ENCODE measurements around the gene SNX12. TPM values are rescaled to one million over a fixed set of nuclear protein-coding genes. Genes with fewer than 3 reads are reported as not detected.

SNX12 gene
- polyA plus RNA-seq, 1 donor from 2014 or later = 71.2 TPM

- Histone ChIP-seq H3K27ac (ENCODE audit: low read length) (no peak overlapping the region), H3K4me3 (ENCODE audit: low read length) (peak overlapping the region; percentile 67), H4K20me1 (ENCODE audit: insufficient read depth) (no peaks in the 10 kb centered on the region), H3K9ac (ENCODE audit: low read length) (no peak overlapping the region), H3F3A (ENCODE audit: insufficient read depth, low read length, poor library complexity, severe bottlenecking) (no peaks in the 10 kb centered on the region), H3K4me2 (ENCODE audit: low read length) (peak overlapping the region; percentile 39), H3K79me2 (replicated peaks; ENCODE audit: insufficient read depth, low read length) (no peaks in the 10 kb centered on the region), H3K36me3 (ENCODE audit: insufficient read depth, low read length) (no peaks in the 10 kb centered on the region), H3K9me3 (ENCODE audit: low read length) (no peaks in the 10 kb centered on the region), H2AFZ (ENCODE audit: low read depth, low read length) (no peak overlapping the region), H3K9me2 (ENCODE audit: insufficient read depth, low read length) (no peaks in the 10 kb centered on the region), H3K27me3 (ENCODE audit: insufficient read depth, low read depth, low read length) (peaks cover 7% of the 10 kb centered on the region)
- TF ChIP-seq RAD21 (conservative IDR thresholded peaks at IDR 0.05) = no peak
- no peak for TF ChIP-seq MXI1 (conservative IDR thresholded peaks at IDR 0.05; ENCODE audit: poor library complexity, severe bottlenecking)
- no peak for TF ChIP-seq SMC3 (conservative IDR thresholded peaks at IDR 0.05; ENCODE audit: poor library complexity)
Measured at GRCh38 chrX:71095981-71096759, 28.0 kb upstream of the SNX12 start.

- peak within 1 kb of the TSS; percentile 39 for H3K4me2 ChIP-seq (ENCODE audit: low read length)
- H3K79me2 ChIP-seq (replicated peaks; ENCODE audit: insufficient read depth, low read length) = no peaks in the 10 kb centered on the region
- H2AFZ ChIP-seq (ENCODE audit: low read depth, low read length) = no peak within 1 kb of the TSS
- H3K9me2 ChIP-seq (ENCODE audit: insufficient read depth, low read length) = no peaks in the 10 kb centered on the region
- H3K9ac ChIP-seq (ENCODE audit: low read length) = no peak within 1 kb of the TSS
- peaks cover 7% of the 10 kb centered on the region for H3K27me3 ChIP-seq (ENCODE audit: insufficient read depth, low read depth, low read length)
- no peak within 1 kb of the TSS for H3K27ac ChIP-seq (ENCODE audit: low read length)
- H3K9me3 ChIP-seq (ENCODE audit: low read length) = no peaks in the 10 kb centered on the region
- peak; percentile 75 for TF ChIP-seq MXI1 (conservative IDR thresholded peaks at IDR 0.05; ENCODE audit: poor library complexity, severe bottlenecking)
- TF ChIP-seq CTCF (IDR thresholded peaks at IDR 0.05; ENCODE audit: poor library complexity, severe bottlenecking) = no peak
- no peaks in the 10 kb centered on the region for H4K20me1 ChIP-seq (ENCODE audit: insufficient read depth)
- peak within 1 kb of the TSS; percentile 67 for H3K4me3 ChIP-seq (ENCODE audit: low read length)
- H3K36me3 ChIP-seq (ENCODE audit: insufficient read depth, low read length) = no peaks in the 10 kb centered on the region
- no peaks in the 10 kb centered on the region for H3F3A ChIP-seq (ENCODE audit: insufficient read depth, low read length, poor library complexity, severe bottlenecking)
Measured at GRCh38 chrX:71095555-71095980, 27.4 kb upstream of the SNX12 start, which contains the start of gene FOXO4. TSS of gene FOXO4 (plus strand) at chrX:71095851. CDS start at chrX:71096529, 678 bp downstream.

- peak overlapping the region; percentile 67 for H3K4me3 ChIP-seq (ENCODE audit: low read length)
- peaks cover 7% of the 10 kb centered on the region for H3K27me3 ChIP-seq (ENCODE audit: insufficient read depth, low read depth, low read length)
- no peaks in the 10 kb centered on the region for H3F3A ChIP-seq (ENCODE audit: insufficient read depth, low read length, poor library complexity, severe bottlenecking)
- no peak overlapping the region for H2AFZ ChIP-seq (ENCODE audit: low read depth, low read length)
- H4K20me1 ChIP-seq (ENCODE audit: insufficient read depth) = no peaks in the 10 kb centered on the region
- H3K27ac ChIP-seq (ENCODE audit: low read length) = no peak overlapping the region
- H3K79me2 ChIP-seq (replicated peaks; ENCODE audit: insufficient read depth, low read length) = no peaks in the 10 kb centered on the region
- H3K9me2 ChIP-seq (ENCODE audit: insufficient read depth, low read length) = no peaks in the 10 kb centered on the region
- H3K9ac ChIP-seq (ENCODE audit: low read length) = no peak overlapping the region
- no peak for TF ChIP-seq REST (IDR thresholded peaks at IDR 0.05; ENCODE audit: borderline replicate concordance)
- TF ChIP-seq RAD21 (conservative IDR thresholded peaks at IDR 0.05) = no peak
- H3K9me3 ChIP-seq (ENCODE audit: low read length) = no peaks in the 10 kb centered on the region
- H3K4me2 ChIP-seq (ENCODE audit: low read length) = no peak overlapping the region
- no peaks in the 10 kb centered on the region for H3K36me3 ChIP-seq (ENCODE audit: insufficient read depth, low read length)
Measured at GRCh38 chrX:71095033-71095432, 26.9 kb upstream of the SNX12 start.
